Lung (tissue), 12 donors: ENCODE results near the gene SLITRK1. TPM values are rescaled to one million over a fixed set of nuclear protein-coding genes. Genes with fewer than 3 reads are reported as not detected.

Source experiments
- ATAC-seq: fragments of 200-7000 bp; cut with Tn5 transposase; one replicate; pipeline ENCODE4 v1.9.1; 2020; ENCODE audit warnings: moderate number of reproducible peaks; ENCODE audit not compliant: insufficient read depth, low FRiP score
- DNase-seq, 3 donors: peaks; one replicate each; pipeline ENCODE4 v3.0.0-alpha.2; 2013 to 2017
- H3K27ac ChIP-seq, 2 donors: one replicate each; pipeline ENCODE4 v1.5.1; 2013; ENCODE audit warnings: mild to moderate bottlenecking in 2 of 2, moderate library complexity in 2 of 2, control low read depth in 1 of 2, inconsistent platforms in 1 of 2, low read depth in 1 of 2, low read length in 1 of 2
- H3K27me3 ChIP-seq, 3 donors: one replicate each; pipeline ENCODE4 v1.5.1; 2013; ENCODE audit warnings: low read length in 2 of 3; ENCODE audit not compliant: control insufficient read depth in 3 of 3, insufficient read depth in 3 of 3
- H3K36me3 ChIP-seq, 4 donors: one replicate each; pipeline ENCODE4 v1.5.1; 2013; ENCODE audit warnings: low read length in 4 of 4, mild to moderate bottlenecking in 1 of 4, moderate library complexity in 1 of 4; ENCODE audit not compliant: control insufficient read depth in 4 of 4, insufficient read depth in 4 of 4
- H3K4me1 ChIP-seq, 5 donors: one replicate each; pipeline ENCODE4 v1.5.1; 2013; ENCODE audit warnings: low read length in 5 of 5, mild to moderate bottlenecking in 2 of 5, moderate library complexity in 1 of 5; ENCODE audit not compliant: control insufficient read depth in 5 of 5, insufficient read depth in 5 of 5
- H3K4me3 ChIP-seq: one replicate; pipeline ENCODE4 v1.5.1; 2013; ENCODE audit warnings: mild to moderate bottlenecking, control low read depth, moderate library complexity
- H3K9ac ChIP-seq, 2 donors: one replicate each; pipeline ENCODE4 v1.5.1; 2013; ENCODE audit warnings: low read length in 2 of 2, control low read depth in 1 of 2; ENCODE audit not compliant: insufficient read depth in 1 of 2
- H3K9me3 ChIP-seq, 4 donors: one replicate each; pipeline ENCODE4 v1.5.1; 2013; ENCODE audit warnings: low read length in 3 of 4, mild to moderate bottlenecking in 1 of 4, moderate library complexity in 1 of 4; ENCODE audit not compliant: control insufficient read depth in 4 of 4, insufficient read depth in 3 of 4
- CTCF ChIP-seq: IDR thresholded peaks from 2 replicates; pipeline ENCODE4 v1.5.1; 2012; ENCODE audit warnings: mild to moderate bottlenecking; ENCODE audit errors: control extremely low read depth, extremely low read depth
- WGBS, 2 donors: extraction: QIAGEN DNeasy Blood & Tissue Kit; methylation state at CpG; one replicate each; pipeline ENCODE4 v1.1.7; 2013; 5-methylcytosine and 5-hydroxymethylcytosine counted together
- polyA plus RNA-seq, 2 donors: library from polyadenylated mRNA; stranded (reverse); fragments of 200-250 nt; gene quantifications; one replicate each; pipeline ENCODE4 v1.2.1, GENCODE V29; 2013
- total RNA-seq, 2 donors: library from RNA; depleted of rRNA in 1 of 2; stranded (reverse); fragments of >200 nt in 1 of 2; gene quantifications; one replicate each; pipeline ENCODE4 v1.2.1, GENCODE V29; 2014 to 2021
- donor health status: control.
- donor health status: control.
- donor health status: Bipolar disorder and iron deficiency.
- donor health status: healthy.
- donor health status: DM: yes; HTN: yes; CAD: no.

SLITRK1 gene
- total and polyA plus RNA-seq, 4 donors = 0.06 TPM; not detected in 3

GRCh38 chr13:83880275-83881139, 1.8 kb downstream of the SLITRK1 start:
- H3K36me3 ChIP-seq = no peaks in the 10 kb centered on the region
- ATAC-seq (no peak), DNase-seq (no peak)
- peaks cover 0 to 15% (median 0%) of the 10 kb centered on the region in 4 donors for H3K9me3 ChIP-seq
- H3K9ac ChIP-seq = no peak overlapping the region
- H3K27me3 ChIP-seq = peaks cover 6 to 65% (median 46%) of the 10 kb centered on the region in 3 donors
- no peak overlapping the region for H3K27ac ChIP-seq
- no peak for TF ChIP-seq CTCF
- H3K4me1 ChIP-seq = peaks cover 0 to 4% (median 0%) of the 10 kb centered on the region in 5 donors
- H3K4me3 ChIP-seq = no peak overlapping the region
- WGBS, 2 donors = 8% methylated on average over 26 of the region's 26 CpGs

GRCh38 chr13:83879431-83880171, 2.7 kb downstream of the SLITRK1 start:
- H3K4me3 ChIP-seq = no peak overlapping the region
- no peak for TF ChIP-seq CTCF
- H3K36me3 ChIP-seq = no peaks in the 10 kb centered on the region
- H3K4me1 ChIP-seq = peaks cover 0 to 4% (median 0%) of the 10 kb centered on the region in 5 donors
- DNase-seq = no peak
- H3K27ac ChIP-seq = no peak overlapping the region
- H3K27me3 ChIP-seq = peaks cover 6 to 61% (median 46%) of the 10 kb centered on the region in 3 donors
- H3K9ac ChIP-seq = no peak overlapping the region
- 3 to 7% methylated on average over 33 of the region's 33 CpGs for WGBS, 2 donors
- ATAC-seq = no peak
- peaks cover 0 to 15% (median 0%) of the 10 kb centered on the region in 4 donors for H3K9me3 ChIP-seq

- H3K4me1 ChIP-seq = peaks cover 0 to 4% (median 0%) of the 10 kb centered on the region in 5 donors
- 8 to 9% methylated on average over 31 of the region's 31 CpGs for WGBS, 2 donors
- no peaks in the 10 kb centered on the region for H3K36me3 ChIP-seq
- H3K27me3 ChIP-seq = peaks cover 6 to 58% (median 46%) of the 10 kb centered on the region in 3 donors
- no peak overlapping the region for H3K9ac ChIP-seq
- no peak for ATAC-seq
- no peak overlapping the region for H3K4me3 ChIP-seq
- TF ChIP-seq CTCF = no peak
- no peak overlapping the region for H3K27ac ChIP-seq
- DNase-seq = no peak
- peaks cover 0 to 15% (median 0%) of the 10 kb centered on the region in 4 donors for H3K9me3 ChIP-seq
Observed at GRCh38 chr13:83878691-83879430, 3.4 kb downstream of the SLITRK1 start.
